SK-N-SH treated with all-trans-retinoic acid at 6 μM for 48 hours (cell line): Measurements from ENCODE around the gene PLA2G4C.

Experiments used
- ARNTL ChIP-seq: fragments of 450-650 bp; formaldehyde crosslinking; IDR thresholded peaks from 2 replicates; pipeline ENCODE4 v1.5.0; 2020; ENCODE audit warnings: low read depth, mild to moderate bottlenecking, moderate library complexity, borderline replicate concordance
- BACH2 ChIP-seq: fragments of 250-450 bp; sonication (Bioruptor Pico); IDR thresholded peaks from 2 replicates; pipeline ENCODE4 v1.9.0; 2021; ENCODE audit warnings: mild to moderate bottlenecking, borderline replicate concordance
- ESRRG ChIP-seq: fragments of 250-450 bp; sonication (Bioruptor Pico); IDR thresholded peaks from 2 replicates; pipeline ENCODE4 v1.6.1; 2021; ENCODE audit warnings: mild to moderate bottlenecking
- GLIS3 ChIP-seq: fragments of 250-450 bp; sonication (Bioruptor Pico); IDR thresholded peaks from 2 replicates; pipeline ENCODE4 v1.5.0; 2020; ENCODE audit warnings: mild to moderate bottlenecking, moderate library complexity
- PPARA ChIP-seq: fragments of 250-450 bp; sonication (Bioruptor Pico); IDR thresholded peaks from 2 replicates; pipeline ENCODE4 v1.5.0; 2020; ENCODE audit warnings: mild to moderate bottlenecking, borderline replicate concordance
- ZFP3 ChIP-seq: fragments of 250-450 bp; sonication (Bioruptor Pico); IDR thresholded peaks from 2 replicates; pipeline ENCODE4 v1.5.0; 2020; ENCODE audit warnings: mild to moderate bottlenecking, moderate library complexity
- TF ChIP-seq, protein P1 (sequence below): fragments of 250-450 bp; sonication (Bioruptor Pico); IDR thresholded peaks from 2 replicates; pipeline ENCODE4 v1.8.0; 2020; ENCODE audit warnings: mild to moderate bottlenecking, moderate library complexity, borderline replicate concordance
- TF ChIP-seq, protein P2 (sequence below): fragments of 250-450 bp; sonication (Bioruptor Pico); IDR thresholded peaks from 2 replicates; pipeline ENCODE4 v1.5.1; 2020; ENCODE audit warnings: low read depth, mild to moderate bottlenecking, moderate library complexity

DNA sequence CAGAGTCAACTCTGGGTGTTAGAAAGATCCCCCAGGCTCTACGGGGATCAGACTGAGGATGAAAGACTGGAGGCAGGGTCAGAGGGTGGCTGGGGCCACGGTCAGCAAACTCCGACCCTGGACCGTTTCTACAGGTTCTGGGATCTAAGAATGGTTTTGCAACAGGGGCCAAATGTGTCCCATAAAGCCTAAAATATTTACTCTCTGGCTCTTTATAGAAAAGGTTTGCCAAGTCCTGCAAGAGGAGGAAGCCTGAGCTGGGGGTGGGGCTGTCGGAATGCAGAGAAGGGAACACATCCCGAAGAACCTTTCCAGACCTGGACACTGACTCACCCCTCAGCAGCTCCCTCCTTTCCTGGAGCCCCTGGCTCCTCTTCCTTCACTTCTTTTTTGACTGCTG, 38.8 kb upstream of the PLA2G4C start:
- TF ChIP-seq, protein P1, sequence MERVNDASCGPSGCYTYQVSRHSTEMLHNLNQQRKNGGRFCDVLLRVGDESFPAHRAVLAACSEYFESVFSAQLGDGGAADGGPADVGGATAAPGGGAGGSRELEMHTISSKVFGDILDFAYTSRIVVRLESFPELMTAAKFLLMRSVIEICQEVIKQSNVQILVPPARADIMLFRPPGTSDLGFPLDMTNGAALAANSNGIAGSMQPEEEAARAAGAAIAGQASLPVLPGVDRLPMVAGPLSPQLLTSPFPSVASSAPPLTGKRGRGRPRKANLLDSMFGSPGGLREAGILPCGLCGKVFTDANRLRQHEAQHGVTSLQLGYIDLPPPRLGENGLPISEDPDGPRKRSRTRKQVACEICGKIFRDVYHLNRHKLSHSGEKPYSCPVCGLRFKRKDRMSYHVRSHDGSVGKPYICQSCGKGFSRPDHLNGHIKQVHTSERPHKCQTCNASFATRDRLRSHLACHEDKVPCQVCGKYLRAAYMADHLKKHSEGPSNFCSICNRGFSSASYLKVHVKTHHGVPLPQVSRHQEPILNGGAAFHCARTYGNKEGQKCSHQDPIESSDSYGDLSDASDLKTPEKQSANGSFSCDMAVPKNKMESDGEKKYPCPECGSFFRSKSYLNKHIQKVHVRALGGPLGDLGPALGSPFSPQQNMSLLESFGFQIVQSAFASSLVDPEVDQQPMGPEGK (CRISPR knock-in tag): no peak
- no peak for TF ChIP-seq BACH2 (CRISPR knock-in tag)
- TF ChIP-seq ESRRG: no peak
- TF ChIP-seq, protein P2, sequence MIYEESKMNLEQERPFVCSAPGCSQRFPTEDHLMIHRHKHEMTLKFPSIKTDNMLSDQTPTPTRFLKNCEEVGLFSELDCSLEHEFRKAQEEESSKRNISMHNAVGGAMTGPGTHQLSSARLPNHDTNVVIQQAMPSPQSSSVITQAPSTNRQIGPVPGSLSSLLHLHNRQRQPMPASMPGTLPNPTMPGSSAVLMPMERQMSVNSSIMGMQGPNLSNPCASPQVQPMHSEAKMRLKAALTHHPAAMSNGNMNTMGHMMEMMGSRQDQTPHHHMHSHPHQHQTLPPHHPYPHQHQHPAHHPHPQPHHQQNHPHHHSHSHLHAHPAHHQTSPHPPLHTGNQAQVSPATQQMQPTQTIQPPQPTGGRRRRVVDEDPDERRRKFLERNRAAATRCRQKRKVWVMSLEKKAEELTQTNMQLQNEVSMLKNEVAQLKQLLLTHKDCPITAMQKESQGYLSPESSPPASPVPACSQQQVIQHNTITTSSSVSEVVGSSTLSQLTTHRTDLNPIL: no peak
- no peak for TF ChIP-seq ZFP3 (CRISPR knock-in tag)
- TF ChIP-seq GLIS3 (CRISPR knock-in tag): no peak
- no peak for TF ChIP-seq PPARA (CRISPR knock-in tag)
- no peak for TF ChIP-seq ARNTL (CRISPR knock-in tag)
